HG02571 (cell line): ENCODE results near the gene GNLY.
"Not testable (repeated sequence)": the region's sequence is repeated elsewhere in the genome, so short reads cannot be mapped to it uniquely, and the experiment has no call there.

Experiments
- ATAC-seq: cut with Tn5 transposase; IDR thresholded peaks from one replicate; pipeline ENCODE4 v1.9.1; 2021; ENCODE audit warnings: mild to moderate bottlenecking, moderate library complexity; ENCODE audit not compliant: unreplicated experiment

GNLY gene

GRCh38 chr2:85694052-85695025, at the start of gene GNLY:
Gene GNLY (plus strand): TSS chr2:85694358. CDS start chr2:85694419, 61 bp downstream.
- ATAC-seq, result no peak

GRCh38 chr2:85644909-85645308, 49.2 kb upstream of the GNLY start:
- no peak for ATAC-seq

GRCh38 chr2:85646166-85646565, 48.0 kb upstream of the GNLY start:
- no peak for ATAC-seq

GRCh38 chr2:85647823-85648526, 46.2 kb upstream of the GNLY start:
- ATAC-seq, result no peak

- no peak for ATAC-seq
Measured at GRCh38 chr2:85648619-85649018, 45.5 kb upstream of the GNLY start.

- no peak for ATAC-seq
Measured at GRCh38 chr2:85649201-85650190, 44.7 kb upstream of the GNLY start.

GRCh38 chr2:85650456-85650855, 43.7 kb upstream of the GNLY start:
- ATAC-seq, result no peak

- ATAC-seq, result no peak
Measured at GRCh38 chr2:85651097-85651496, 43.1 kb upstream of the GNLY start.

GRCh38 chr2:85652056-85652455, 42.1 kb upstream of the GNLY start:
- no peak for ATAC-seq

GRCh38 chr2:85653996-85654395, 40.2 kb upstream of the GNLY start:
- ATAC-seq, result no peak

- ATAC-seq, result no peak
Measured at GRCh38 chr2:85655961-85656417, 38.2 kb upstream of the GNLY start.

GRCh38 chr2:85656468-85656867, 37.7 kb upstream of the GNLY start:
- ATAC-seq, result no peak

- ATAC-seq, result not testable (repeated sequence)
Measured at GRCh38 chr2:85657399-85657798, 36.8 kb upstream of the GNLY start.

GRCh38 chr2:85659324-85659981, 34.7 kb upstream of the GNLY start:
- ATAC-seq, result no peak

GRCh38 chr2:85660301-85660700, 33.9 kb upstream of the GNLY start:
- ATAC-seq, result not testable (repeated sequence)

GRCh38 chr2:85660725-85661124, 33.4 kb upstream of the GNLY start:
- no peak for ATAC-seq

GRCh38 chr2:85661139-85661858, 32.9 kb upstream of the GNLY start:
- no peak for ATAC-seq

GRCh38 chr2:85662899-85663593, 31.1 kb upstream of the GNLY start:
- ATAC-seq, result no peak
